ENCODE results near the gene PCDH9.

Gene PCDH9

DNA sequence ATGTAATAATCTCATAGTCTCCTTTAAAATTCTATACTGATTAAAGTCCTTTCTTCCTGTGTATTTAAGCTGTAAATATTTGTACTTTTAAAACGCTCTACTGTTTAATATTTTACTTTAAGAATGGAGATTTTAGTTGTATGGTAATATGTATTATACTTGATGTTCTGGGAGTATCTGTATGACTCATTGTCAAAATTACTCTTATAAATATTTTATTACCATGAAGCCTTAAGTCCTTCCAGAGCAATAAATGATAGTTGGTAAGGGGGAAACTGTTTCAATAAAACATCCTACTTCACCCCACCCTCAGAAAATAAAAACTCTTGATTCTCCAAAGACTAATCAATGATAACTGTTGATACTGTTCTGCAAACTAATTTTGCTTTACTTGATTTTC, 6.4 kb downstream of the PCDH9 start:
- DNase-seq, result no peak

GRCh38 chr13:67223024-67223423, 7.1 kb downstream of the PCDH9 start:
- no peak for DNase-seq

DNA sequence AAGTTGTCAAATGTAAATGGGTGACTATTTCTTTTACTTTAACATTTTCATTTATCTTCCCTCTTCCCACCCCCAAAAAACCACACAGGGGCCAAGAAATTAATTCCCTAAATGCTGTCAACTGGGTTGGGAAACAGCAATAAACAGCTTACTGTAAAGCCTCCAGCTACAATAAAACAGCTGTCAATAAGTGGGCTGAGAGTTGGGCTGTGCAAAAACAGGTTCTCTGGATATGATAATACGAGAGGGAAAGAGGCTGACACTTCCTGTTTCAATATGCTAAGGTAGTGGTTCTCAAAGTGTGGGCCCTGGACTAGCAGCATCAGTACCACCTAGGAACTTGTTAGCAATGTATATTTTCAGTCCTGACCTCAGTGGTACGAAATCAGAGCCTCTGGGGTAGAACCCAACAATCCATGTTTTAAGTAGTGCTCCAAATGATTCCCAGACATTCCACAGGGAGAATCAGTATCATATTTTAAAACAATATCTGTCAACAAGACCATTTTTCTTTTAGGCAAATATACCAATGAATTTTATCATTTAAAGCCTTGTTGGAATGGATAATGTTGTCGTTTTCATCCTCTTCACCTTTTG, 8.4 kb downstream of the PCDH9 start:
- DNase-seq, result no peak

GRCh38 chr13:67219113-67219512, 11.0 kb downstream of the PCDH9 start:
- no peak for DNase-seq

DNA sequence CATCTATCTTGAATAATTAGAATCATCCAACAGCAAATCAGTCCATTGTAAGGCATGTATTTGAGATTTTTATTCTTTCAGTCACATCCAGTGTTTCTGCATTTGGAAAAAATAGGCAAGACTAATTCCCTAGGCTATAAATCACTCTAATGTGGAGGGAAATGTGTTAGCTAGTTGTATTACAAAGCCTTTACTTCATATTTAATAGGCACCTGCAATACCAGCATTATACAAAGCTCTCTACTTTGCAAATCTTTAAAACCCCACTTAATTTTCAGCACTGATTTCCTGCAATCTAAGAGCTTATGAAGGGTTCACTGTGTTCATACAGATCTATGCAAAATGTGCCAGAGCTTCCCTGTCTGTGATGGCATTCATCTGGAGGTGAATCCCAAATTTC, 12.3 kb downstream of the PCDH9 start:
- DNase-seq, result no peak

DNA sequence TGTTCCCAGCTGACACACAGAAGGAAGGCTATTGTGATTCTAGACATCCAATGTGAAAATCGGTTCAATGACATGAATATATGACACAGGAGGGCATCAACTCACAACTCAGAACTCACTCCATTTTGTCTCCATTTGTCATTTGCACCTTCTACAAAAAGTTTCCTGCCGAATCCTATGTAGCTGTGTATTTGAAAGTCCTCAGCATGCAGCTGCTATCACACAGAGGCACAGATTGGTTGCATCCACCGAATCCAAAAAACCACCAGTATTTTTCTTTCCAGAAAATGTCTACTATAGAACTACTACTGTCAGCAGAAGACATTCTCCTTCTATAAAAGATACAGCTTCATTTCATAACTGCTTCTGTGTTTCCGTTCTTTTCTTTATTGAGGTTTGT, 13.3 kb downstream of the PCDH9 start:
- no peak for DNase-seq

- no peak for DNase-seq
These were observed 19.9 kb downstream of the PCDH9 start for GRCh38 chr13:67210208-67210607.

DNA sequence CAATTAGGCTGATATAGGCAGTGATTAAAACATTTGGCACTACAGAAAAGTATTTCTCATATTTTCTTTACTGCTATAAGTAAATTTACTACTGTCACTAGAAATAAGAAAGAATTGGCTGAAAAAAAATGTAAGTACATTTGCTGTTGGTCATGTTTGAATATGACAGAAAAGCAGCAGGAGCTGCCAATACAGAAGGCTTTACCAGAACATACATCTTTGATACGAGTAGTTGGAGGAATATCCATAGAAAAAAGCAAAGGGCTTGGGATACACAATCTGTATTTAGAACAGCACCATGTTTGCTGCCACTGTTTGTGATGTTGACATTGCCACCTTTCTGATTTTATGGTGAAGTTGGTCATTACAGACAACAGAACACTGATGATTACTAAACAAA, 21.6 kb downstream of the PCDH9 start:
- DNase-seq, result no peak

GRCh38 chr13:67204764-67205163, 25.4 kb downstream of the PCDH9 start:
- DNase-seq, result no peak

- DNase-seq, result no peak
These were observed 29.5 kb downstream of the PCDH9 start for GRCh38 chr13:67200605-67201004.

GRCh38 chr13:67200183-67200582, 30.0 kb downstream of the PCDH9 start:
- DNase-seq, result no peak

- no peak for DNase-seq
These were observed 32.4 kb downstream of the PCDH9 start for GRCh38 chr13:67197704-67198103.

- no peak for DNase-seq
These were observed 36.2 kb downstream of the PCDH9 start for GRCh38 chr13:67193979-67194378.

- DNase-seq, result no peak
These were observed 37.4 kb downstream of the PCDH9 start for GRCh38 chr13:67192751-67193150.

DNA sequence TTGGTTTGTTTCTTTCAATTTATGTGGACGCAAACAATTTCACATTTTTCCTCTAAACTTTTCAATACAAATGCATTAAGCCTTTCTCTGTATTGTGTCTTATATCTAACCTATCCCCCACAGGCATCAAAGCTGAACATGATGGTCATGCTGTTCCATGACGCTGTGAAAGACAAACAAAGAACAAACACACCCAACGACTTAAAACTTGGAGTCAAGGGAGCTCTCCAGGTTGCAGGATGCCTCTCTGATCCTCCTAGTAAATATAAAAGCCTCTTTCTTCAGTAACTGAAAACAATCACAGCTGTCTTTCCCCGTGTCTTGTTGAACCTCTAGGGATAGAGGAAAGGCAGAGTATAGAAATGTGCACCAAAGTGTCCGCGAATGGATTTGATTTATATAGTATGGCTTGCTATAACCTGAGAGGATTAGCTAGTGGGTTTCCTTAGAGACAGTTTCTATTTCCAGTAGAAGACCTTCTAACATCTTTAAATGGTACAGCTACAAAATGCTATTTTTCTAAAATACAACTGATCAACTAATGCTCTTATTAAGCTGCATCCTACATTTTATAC, 43.1 kb downstream of the PCDH9 start:
- DNase-seq, result no peak

DNA sequence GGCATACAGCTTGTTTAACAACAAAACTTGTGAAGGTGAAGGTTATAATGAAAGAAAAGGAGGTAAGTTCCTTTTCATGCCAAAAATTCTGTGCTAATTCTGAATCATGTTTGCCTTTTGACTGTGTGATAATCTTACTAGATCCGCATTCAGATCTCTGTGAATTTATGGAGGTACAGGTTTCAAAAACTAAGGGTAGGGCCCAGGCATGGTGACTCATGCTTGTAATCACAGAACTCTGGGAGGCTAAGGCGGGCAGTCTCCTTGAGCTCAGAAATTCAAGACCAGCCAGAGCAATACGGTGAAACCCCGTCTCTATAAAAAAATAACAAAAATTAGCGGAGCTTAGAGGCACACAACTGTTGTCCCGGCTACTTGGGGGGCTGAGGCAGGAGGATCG, 45.9 kb downstream of the PCDH9 start:
- no peak for DNase-seq

DNA sequence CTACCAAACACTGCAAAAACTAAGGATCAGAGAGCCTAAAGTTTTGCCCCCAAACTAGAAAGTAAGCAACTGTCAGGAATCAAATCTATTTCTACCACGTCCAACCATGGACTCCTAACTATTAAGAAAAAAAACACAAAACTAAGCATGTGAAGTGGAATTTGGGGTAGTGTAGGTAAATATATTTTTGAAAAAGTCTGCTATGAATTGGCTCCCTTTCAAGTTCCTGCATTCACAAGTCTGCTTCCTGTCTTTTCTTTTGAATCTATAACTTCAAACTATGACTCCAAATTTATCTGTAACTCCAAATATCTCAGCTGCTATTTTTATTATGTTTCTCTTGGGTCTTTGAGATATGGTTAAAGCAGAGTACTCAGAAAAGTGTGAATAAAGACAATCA, 47.0 kb downstream of the PCDH9 start:
- no peak for DNase-seq

GRCh38 chr13:67175836-67176459, 54.2 kb downstream of the PCDH9 start:
- DNase-seq, result no peak

GRCh38 chr13:67168384-67168783, 61.8 kb downstream of the PCDH9 start:
- no peak for DNase-seq

GRCh38 chr13:67167420-67167819, 62.7 kb downstream of the PCDH9 start:
- DNase-seq, result no peak

- DNase-seq, result no peak
These were observed 69.0 kb downstream of the PCDH9 start for GRCh38 chr13:67161176-67161575.

DNA sequence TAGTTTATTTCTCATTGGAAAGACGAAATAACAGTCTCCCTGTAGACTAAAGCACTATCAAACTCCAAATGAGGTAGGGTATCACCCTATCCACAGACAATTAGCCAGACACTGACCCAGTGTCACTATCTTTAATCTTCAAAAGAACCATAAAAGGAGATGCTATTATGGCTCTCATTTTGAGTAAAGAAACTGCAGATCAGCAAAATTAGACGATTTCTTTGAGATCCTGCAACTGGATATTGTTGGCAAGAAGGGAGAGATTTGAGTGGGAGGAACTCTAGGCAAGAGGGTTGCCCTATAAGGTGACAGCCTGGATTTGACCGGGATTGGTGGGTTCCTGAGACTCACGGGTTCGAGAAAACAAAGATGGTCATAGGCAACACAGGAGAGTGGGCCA, 71.2 kb downstream of the PCDH9 start:
- no peak for DNase-seq

GRCh38 chr13:67156723-67157060, 73.4 kb downstream of the PCDH9 start:
- DNase-seq, result no peak

GRCh38 chr13:67155898-67156722, 74.0 kb downstream of the PCDH9 start:
- no peak for DNase-seq

All from KG1 (cell line).